Activated naive CD8-positive, alpha-beta T cell treated with anti-CD3 and anti-CD28 coated beads for 36 hours (primary cell): ENCODE measurements around the gene TRIM72. TPM values are rescaled to one million over a fixed set of nuclear protein-coding genes. Genes with fewer than 3 reads are reported as not detected.
A peak's percentile ranks its signal among the peaks of the same experiment; 100 is the strongest.
"Not testable (repeated sequence)": the region's sequence is repeated elsewhere in the genome, so short reads cannot be mapped to it uniquely, and the experiment has no call there.

Source experiments
- DNase-seq: peaks from one replicate; pipeline ENCODE4 v3.0.0; 2021
- H3K27ac Mint-ChIP-seq: one replicate; pipeline ENCODE4 v1.8.0; 2022; ENCODE audit warnings: mild to moderate bottlenecking, moderate library complexity, mixed read lengths
- H3K27me3 Mint-ChIP-seq: one replicate; pipeline ENCODE4 v1.8.0; 2022; ENCODE audit warnings: mild to moderate bottlenecking, mixed read lengths
- H3K36me3 Mint-ChIP-seq: one replicate; pipeline ENCODE4 v1.8.0; 2021; ENCODE audit warnings: mild to moderate bottlenecking, mixed read lengths
- H3K4me1 Mint-ChIP-seq: one replicate; pipeline ENCODE4 v1.8.0; 2021; ENCODE audit warnings: mixed read lengths
- H3K4me3 Mint-ChIP-seq: one replicate; pipeline ENCODE4 v1.8.0; 2022; ENCODE audit warnings: mild to moderate bottlenecking, moderate library complexity, mixed read lengths
- H3K9me3 Mint-ChIP-seq: one replicate; pipeline ENCODE4 v1.8.0; 2022; ENCODE audit warnings: mixed read lengths
- total RNA-seq, 2 experiments: library from RNA; stranded (reverse); gene quantifications; one replicate each; pipeline ENCODE4 v1.2.3, GENCODE V29; 2021

The TRIM72 gene
- total RNA-seq, 2 experiments from 2014 or later, result not detected

GRCh38 chr16:31186930-31187807, 26.8 kb upstream of the TRIM72 start:
- Mint-ChIP-seq H3K36me3 (peaks cover 95% of the 10 kb centered on the region), H3K27ac (peak overlapping the region; percentile 70), H3K4me1 (peaks cover 91% of the 10 kb centered on the region), H3K27me3 (no peaks in the 10 kb centered on the region), H3K9me3 (no peaks in the 10 kb centered on the region), H3K4me3 (peak overlapping the region; percentile 46)
- no peak for DNase-seq

GRCh38 chr16:31187808-31188189, 26.1 kb upstream of the TRIM72 start:
- no peak for DNase-seq
- H3K9me3 Mint-ChIP-seq, result no peaks in the 10 kb centered on the region
- peaks cover 85% of the 10 kb centered on the region for H3K4me1 Mint-ChIP-seq
- peaks cover 90% of the 10 kb centered on the region for H3K36me3 Mint-ChIP-seq
- no peaks in the 10 kb centered on the region for H3K27me3 Mint-ChIP-seq
- no peak overlapping the region for H3K4me3 Mint-ChIP-seq
- H3K27ac Mint-ChIP-seq, result peak overlapping the region; percentile 70

DNA sequence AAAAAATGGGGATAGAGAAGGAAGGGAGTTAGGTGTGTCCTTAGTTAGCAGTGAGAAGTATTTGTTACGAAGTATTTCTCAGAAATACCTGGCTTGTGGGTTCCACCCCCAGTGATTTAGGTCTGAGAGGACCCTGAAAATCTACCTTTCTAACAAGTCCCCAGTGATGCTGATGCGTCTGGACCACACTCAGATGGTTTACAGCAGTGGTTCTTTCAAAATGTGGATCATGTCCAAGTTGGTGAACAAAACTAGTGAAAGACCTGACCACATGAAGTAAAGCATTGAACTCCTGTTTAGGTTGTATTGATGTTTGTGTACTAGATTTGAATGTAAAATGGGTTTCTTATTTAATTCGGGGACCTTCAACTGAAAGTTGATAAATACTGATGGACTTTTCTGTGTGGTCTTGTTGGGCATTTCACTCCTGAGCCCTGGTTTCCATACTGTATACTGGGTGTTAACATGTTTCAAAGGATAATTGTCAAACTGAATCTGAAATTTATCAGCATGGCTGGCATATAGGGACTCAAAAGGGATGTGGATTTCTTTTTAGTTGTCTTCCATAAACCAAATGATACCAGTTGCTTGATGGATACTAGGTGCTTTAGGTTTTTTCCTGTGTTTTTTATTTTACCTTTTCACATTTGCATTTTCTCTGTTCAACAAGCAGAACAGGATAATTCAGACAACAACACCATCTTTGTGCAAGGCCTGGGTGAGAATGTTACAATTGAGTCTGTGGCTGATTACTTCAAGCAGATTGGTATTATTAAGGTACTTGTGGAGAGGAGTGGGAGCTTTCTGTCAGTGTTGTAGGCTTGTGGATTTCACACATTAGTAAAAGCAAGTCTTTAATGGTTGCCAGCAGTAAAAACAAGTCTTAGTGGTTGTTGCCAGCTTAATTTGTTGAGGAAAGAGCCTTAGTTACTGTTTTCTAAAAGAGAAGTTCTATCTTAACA, 25.2 kb upstream of the TRIM72 start:
- no peaks in the 10 kb centered on the region for H3K27me3 Mint-ChIP-seq
- H3K9me3 Mint-ChIP-seq, result no peaks in the 10 kb centered on the region
- peaks cover 83% of the 10 kb centered on the region for H3K4me1 Mint-ChIP-seq
- H3K36me3 Mint-ChIP-seq, result peaks cover 88% of the 10 kb centered on the region
- DNase-seq, result no peak
- no peak overlapping the region for H3K4me3 Mint-ChIP-seq
- H3K27ac Mint-ChIP-seq, result peak overlapping the region; percentile 70

GRCh38 chr16:31189412-31189778, 24.5 kb upstream of the TRIM72 start:
- Mint-ChIP-seq H3K4me3 (no peak overlapping the region), H3K27me3 (no peaks in the 10 kb centered on the region), H3K27ac (peak overlapping the region; percentile 70), H3K36me3 (peaks cover 90% of the 10 kb centered on the region), H3K9me3 (no peaks in the 10 kb centered on the region), H3K4me1 (peaks cover 82% of the 10 kb centered on the region)
- DNase-seq, result no peak

GRCh38 chr16:31190061-31190460, 23.9 kb upstream of the TRIM72 start:
- no peak overlapping the region for H3K4me3 Mint-ChIP-seq

DNA sequence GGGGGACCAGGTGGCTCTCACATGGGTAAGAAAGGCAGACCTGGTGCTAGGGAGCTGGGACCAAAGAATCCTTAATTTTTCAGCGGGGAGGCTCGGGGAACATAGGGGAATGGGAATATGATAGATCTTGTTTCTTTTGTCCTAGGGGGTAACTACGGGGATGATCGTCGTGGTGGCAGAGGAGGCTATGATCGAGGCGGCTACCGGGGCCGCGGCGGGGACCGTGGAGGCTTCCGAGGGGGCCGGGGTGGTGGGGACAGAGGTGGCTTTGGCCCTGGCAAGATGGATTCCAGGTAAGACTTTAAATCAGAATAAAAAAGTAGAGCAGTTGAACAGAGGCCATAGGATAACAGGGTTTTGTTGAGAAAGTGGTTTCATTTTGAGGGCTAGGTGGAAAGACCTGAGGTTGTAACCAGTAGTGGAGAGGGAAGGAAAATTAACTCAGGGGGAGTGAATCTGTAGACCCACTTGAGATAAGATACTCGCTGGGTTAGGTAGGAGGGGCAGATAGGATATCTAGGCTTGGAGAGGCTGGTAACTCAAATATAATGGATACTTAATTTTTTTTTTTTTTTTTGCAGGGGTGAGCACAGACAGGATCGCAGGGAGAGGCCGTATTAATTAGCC, 23.0 kb upstream of the TRIM72 start:
- Mint-ChIP-seq H3K27ac (peak overlapping the region; percentile 56), H3K4me3 (no peak overlapping the region), H3K27me3 (no peaks in the 10 kb centered on the region), H3K9me3 (no peaks in the 10 kb centered on the region), H3K4me1 (peaks cover 77% of the 10 kb centered on the region), H3K36me3 (peaks cover 88% of the 10 kb centered on the region)
- no peak for DNase-seq

More at GRCh38 chr16:31190061-31190460, 23.9 kb upstream of the TRIM72 start:
- no peaks in the 10 kb centered on the region for H3K9me3 Mint-ChIP-seq
- DNase-seq, result no peak
- H3K36me3 Mint-ChIP-seq, result peaks cover 89% of the 10 kb centered on the region
- peak overlapping the region; percentile 56 for H3K27ac Mint-ChIP-seq
- no peaks in the 10 kb centered on the region for H3K27me3 Mint-ChIP-seq
- peaks cover 82% of the 10 kb centered on the region for H3K4me1 Mint-ChIP-seq

GRCh38 chr16:31191697-31192428, 22.1 kb upstream of the TRIM72 start:
- Mint-ChIP-seq H3K4me3 (no peak overlapping the region), H3K27ac (peak overlapping the region; percentile 26)

DNA sequence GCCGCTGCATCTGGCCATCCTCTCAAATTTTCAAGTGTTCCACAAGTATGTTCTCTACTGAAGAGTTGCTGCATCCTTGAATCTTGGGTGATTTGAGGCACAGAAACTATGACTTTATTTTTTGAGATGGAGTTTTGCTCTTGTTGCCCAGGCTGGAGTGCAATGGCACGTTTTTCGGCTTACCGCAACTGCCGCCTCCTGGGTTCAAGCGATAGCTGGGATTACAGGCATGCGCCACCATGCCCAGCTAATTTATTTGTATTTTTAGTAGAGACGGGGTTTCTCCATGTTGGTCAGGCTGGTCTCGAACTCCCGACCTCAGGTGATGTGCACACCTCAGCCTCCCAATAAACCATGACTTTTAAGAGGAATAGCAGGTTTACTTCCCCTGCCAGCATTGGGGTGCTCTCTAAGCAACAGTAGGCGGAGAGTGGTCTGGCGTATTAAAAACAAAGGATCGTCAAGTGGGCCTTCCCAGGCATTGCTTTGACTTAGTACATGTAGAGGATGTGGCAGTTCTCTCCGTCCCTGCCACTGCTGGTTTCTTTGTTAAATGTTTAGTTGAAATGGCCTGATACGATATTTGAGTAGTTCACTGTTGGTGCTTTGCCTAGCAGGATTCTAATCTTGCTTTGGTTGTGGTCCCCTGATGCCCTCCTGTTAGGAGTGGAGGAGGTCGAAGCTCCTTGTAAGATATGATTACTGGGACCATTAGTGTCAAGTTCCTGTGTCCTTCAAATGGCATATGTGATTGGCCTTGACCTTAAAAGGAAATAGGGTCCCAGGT, 20.9 kb upstream of the TRIM72 start:
- H3K9me3 Mint-ChIP-seq, result no peaks in the 10 kb centered on the region

More at GRCh38 chr16:31191697-31192428, 22.1 kb upstream of the TRIM72 start:
- no peaks in the 10 kb centered on the region for H3K27me3 Mint-ChIP-seq
- no peak for DNase-seq
- H3K4me1 Mint-ChIP-seq, result peaks cover 70% of the 10 kb centered on the region
- H3K9me3 Mint-ChIP-seq, result no peaks in the 10 kb centered on the region
- peaks cover 84% of the 10 kb centered on the region for H3K36me3 Mint-ChIP-seq

GRCh38 chr16:31193874-31194273, 20.0 kb upstream of the TRIM72 start:
- Mint-ChIP-seq H3K27ac (peak overlapping the region; percentile 65), H3K36me3 (peaks cover 67% of the 10 kb centered on the region), H3K4me3 (no peak overlapping the region), H3K27me3 (no peaks in the 10 kb centered on the region), H3K4me1 (peaks cover 61% of the 10 kb centered on the region), H3K9me3 (no peaks in the 10 kb centered on the region)
- DNase-seq, result no peak

More for the DNA sequence above, 20.9 kb upstream of the TRIM72 start:
- DNase-seq, result no peak
- Mint-ChIP-seq H3K36me3 (peaks cover 74% of the 10 kb centered on the region), H3K4me1 (peaks cover 63% of the 10 kb centered on the region), H3K4me3 (no peak overlapping the region), H3K27me3 (no peaks in the 10 kb centered on the region), H3K27ac (peak overlapping the region; percentile 36)

- no peak overlapping the region for H3K4me3 Mint-ChIP-seq
- no peak for DNase-seq
- H3K36me3 Mint-ChIP-seq, result peaks cover 64% of the 10 kb centered on the region
- peak overlapping the region; percentile 58 for H3K27ac Mint-ChIP-seq
- H3K9me3 Mint-ChIP-seq, result no peaks in the 10 kb centered on the region
- no peaks in the 10 kb centered on the region for H3K27me3 Mint-ChIP-seq
- H3K4me1 Mint-ChIP-seq, result peaks cover 61% of the 10 kb centered on the region
Measured at GRCh38 chr16:31194898-31195297, 19.0 kb upstream of the TRIM72 start.

DNA sequence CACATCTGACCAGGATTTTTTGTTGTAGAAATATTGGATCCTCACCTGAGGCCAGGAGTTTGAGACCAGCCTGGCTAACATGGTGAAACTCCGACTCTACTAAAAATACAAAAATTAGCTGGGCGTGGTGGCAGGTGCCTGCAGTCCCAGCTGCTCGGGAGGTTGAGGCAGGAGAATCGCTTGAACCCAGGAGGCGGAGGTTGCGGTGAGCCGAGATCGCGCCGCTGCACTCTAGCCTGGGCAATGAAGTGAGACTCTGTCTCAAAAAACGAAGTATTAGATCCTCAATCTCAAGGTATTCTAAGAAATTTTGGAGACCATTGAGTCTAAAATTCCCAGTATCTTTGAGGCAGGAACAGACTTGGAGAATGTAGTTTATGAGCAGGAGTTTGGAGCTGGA, 18.1 kb upstream of the TRIM72 start:
- Mint-ChIP-seq H3K27ac (peak overlapping the region; percentile 44), H3K4me1 (peaks cover 60% of the 10 kb centered on the region), H3K36me3 (peaks cover 54% of the 10 kb centered on the region)
- H3K27me3 Mint-ChIP-seq, DNase-seq, H3K9me3 Mint-ChIP-seq, H3K4me3 Mint-ChIP-seq: not testable (repeated sequence)

DNA sequence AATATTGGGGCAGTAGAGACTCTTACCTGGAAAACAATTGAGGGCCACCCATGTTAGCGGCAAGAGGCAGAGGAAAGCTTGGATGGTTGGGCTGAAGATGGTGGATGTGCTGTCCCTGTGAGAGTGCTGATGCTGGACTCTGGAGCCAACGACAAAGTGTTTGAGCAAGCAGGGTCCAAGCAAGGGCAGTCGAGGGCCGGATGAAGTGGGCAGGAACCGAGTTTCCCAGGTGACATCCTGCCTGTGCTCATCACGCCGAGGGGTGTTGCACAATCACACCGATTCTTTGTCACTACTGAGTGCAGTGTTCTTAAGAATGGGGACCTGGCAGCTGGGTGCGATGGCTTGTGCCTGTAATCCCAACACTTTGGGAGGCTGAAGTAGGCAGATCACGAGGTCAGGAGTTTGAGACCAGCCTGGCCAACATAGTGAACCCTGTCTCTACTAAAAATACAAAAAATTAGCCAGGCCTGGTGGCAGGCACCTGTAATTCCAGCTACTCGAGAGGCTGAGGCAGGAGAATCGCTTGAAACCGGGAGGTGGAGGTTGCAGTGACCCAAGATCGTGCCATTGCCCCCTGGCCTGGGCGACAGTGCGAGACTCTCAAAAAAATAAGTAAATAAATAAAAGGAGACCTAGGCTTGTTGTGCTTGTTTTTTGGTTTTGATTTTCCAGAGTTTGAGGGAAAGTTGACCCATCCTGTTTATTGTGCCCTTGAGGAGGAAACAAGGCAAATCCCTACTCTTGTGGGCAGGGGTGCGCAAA, 17.4 kb upstream of the TRIM72 start:
- peaks cover 48% of the 10 kb centered on the region for H3K36me3 Mint-ChIP-seq
- H3K27ac Mint-ChIP-seq, result peak overlapping the region; percentile 44
- no peak overlapping the region for H3K4me3 Mint-ChIP-seq
- no peaks in the 10 kb centered on the region for H3K27me3 Mint-ChIP-seq
- peaks cover 60% of the 10 kb centered on the region for H3K4me1 Mint-ChIP-seq
- no peaks in the 10 kb centered on the region for H3K9me3 Mint-ChIP-seq
- DNase-seq, result no peak

- Mint-ChIP-seq H3K27ac (peak overlapping the region; percentile 36), H3K4me3 (no peak overlapping the region), H3K27me3 (no peaks in the 10 kb centered on the region), H3K36me3 (peaks cover 34% of the 10 kb centered on the region), H3K4me1 (peaks cover 56% of the 10 kb centered on the region), H3K9me3 (no peaks in the 10 kb centered on the region)
- DNase-seq, result no peak
Measured at GRCh38 chr16:31198207-31198882, 15.6 kb upstream of the TRIM72 start.
